Measurements from ENCODE around the gene BTN1A1.

The BTN1A1 gene

DNA sequence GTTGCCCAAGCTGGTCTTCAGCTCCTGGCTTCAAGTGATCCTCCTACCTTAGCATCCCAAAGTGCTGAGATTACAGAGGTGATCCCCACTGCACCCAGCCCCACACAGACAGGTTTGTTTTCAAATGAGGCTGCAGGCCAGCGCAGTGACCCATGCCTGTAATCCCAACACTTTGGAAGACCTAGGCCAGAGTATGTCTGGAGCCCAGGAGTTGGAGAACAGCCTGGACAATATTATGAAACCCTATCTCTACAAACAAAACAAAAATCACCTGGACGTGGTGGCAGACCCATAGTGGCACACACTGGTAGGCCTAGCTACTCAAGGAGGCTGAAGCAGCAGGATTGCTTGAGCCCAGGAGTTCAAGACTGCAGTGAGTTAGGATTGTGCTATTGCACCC is 30.1 kb downstream of the BTN1A1 start:
- POLR2A ChIA-PET (ENCODE audit: low non-redundant PET) = no interaction called here
- CTCF ChIA-PET = no interaction called here
- TF ChIP-seq, protein P1, sequence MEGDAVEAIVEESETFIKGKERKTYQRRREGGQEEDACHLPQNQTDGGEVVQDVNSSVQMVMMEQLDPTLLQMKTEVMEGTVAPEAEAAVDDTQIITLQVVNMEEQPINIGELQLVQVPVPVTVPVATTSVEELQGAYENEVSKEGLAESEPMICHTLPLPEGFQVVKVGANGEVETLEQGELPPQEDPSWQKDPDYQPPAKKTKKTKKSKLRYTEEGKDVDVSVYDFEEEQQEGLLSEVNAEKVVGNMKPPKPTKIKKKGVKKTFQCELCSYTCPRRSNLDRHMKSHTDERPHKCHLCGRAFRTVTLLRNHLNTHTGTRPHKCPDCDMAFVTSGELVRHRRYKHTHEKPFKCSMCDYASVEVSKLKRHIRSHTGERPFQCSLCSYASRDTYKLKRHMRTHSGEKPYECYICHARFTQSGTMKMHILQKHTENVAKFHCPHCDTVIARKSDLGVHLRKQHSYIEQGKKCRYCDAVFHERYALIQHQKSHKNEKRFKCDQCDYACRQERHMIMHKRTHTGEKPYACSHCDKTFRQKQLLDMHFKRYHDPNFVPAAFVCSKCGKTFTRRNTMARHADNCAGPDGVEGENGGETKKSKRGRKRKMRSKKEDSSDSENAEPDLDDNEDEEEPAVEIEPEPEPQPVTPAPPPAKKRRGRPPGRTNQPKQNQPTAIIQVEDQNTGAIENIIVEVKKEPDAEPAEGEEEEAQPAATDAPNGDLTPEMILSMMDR (conservative IDR thresholded peaks at IDR 0.05; ENCODE audit: low read depth) = no peak

DNA sequence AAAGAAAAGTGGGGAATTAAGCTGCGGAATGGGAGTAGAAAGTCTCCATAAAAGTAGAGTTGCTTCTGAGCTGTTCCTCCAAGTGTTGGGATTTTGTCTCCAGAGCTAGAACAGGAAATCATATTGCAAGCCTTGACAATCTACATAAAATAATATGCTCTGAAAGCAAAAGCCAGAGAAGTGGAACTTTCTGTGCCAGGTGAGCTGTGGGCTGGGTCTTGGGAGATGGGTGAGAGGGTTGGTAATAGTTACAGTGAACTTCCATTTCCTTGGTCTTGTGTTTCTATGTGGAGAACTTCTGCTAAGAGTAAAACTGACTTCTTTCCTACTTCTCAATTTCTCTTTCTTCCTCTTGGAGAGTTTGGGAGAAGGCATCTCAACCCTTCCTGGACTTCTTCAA is 31.8 kb downstream of the BTN1A1 start:
- no peak overlapping the region for H3K27ac ChIP-seq
- POLR2A ChIA-PET (ENCODE audit: low non-redundant PET) = no interaction called here
- CTCF ChIA-PET = interaction anchor here (0.7 kb wide), 1 partner anchor 219 kb away, joined by 8 read pairs; no protein-coding TSS in a partner anchor
- TF ChIP-seq, protein P1 (conservative IDR thresholded peaks at IDR 0.05; ENCODE audit: low read depth) = no peak
- DNase-seq (ENCODE audit: low spot score) = no peak

More for the DNA sequence above, 30.1 kb downstream of the BTN1A1 start:
- DNase-seq (ENCODE audit: low spot score) = no peak
- no peak overlapping the region for H3K27ac ChIP-seq

DNA sequence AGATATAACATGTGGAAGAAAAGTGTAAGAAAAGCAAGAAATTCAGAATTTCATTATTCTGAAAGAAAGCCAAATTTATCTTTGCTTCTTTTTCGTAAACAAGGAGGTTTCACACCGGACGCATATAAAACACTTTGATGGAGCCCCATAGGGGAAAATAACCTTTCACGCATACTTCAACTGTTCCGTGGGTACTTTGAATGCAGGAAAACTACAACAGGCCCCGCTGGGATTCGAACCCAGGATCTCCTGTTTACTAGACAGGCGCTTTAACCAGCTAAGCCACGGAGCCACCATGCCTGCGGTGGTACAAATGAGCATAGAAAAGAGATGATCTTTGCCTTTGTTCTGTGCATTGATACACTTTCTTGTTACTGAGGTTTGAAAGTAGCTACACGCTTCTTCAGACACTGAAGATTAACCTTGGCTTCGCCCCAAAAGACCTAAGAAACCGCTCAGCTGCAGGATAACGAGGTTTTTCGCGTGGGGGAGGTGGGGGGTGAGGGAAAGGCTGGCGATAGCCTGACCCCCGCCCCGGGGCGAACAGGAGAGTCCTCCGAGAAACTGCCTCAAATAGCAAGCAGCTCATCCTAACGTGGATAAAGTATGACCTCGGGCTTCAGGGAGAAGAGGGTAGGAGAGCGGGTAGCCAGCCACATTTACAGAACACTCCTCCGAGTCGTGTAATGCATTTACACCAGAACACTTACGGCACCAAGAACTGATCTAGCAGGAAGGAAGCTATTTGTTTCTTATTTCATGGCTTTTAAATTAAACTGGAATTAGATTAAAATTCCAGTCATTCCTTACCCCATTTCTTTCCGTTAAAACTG is 32.8 kb downstream of the BTN1A1 start:
- DNase-seq (ENCODE audit: low spot score) = peak; percentile 58
- CTCF ChIA-PET = interaction anchor here (0.6 to 1.1 kb wide), 6 partner anchors 36 to 1264 kb away, joined by 3 to 5 read pairs (median 4); no protein-coding TSS in a partner anchor
- peak overlapping the region; percentile 89 for H3K27ac ChIP-seq
- POLR2A ChIA-PET (ENCODE audit: low non-redundant PET) = interaction anchor here (0.6 kb wide), 1 partner anchor 1360 kb away, joined by 4 read pairs; a partner anchor contains a TSS
- TF ChIP-seq, protein P1 (conservative IDR thresholded peaks at IDR 0.05; ENCODE audit: low read depth) = no peak

DNA sequence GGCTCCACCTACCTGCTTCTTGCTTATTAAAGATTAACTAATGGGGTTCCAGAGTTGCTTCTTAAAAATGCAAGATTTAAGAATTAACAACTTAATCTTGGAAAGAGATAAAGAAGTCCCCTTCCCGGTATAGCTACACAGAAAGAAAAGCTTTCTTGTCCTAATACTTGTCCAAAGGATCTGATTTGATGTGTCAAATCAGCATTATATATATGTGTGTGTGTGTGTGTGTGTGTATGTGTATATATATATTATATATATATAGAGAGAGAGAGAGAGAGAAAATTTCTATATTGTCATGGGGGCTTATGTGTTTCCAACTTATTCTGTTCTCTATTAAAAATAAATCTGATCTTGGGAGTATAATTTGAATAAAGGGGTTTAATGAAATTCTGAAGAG is 33.4 kb downstream of the BTN1A1 start:
- DNase-seq (ENCODE audit: low spot score) = no peak
- TF ChIP-seq, protein P1 (conservative IDR thresholded peaks at IDR 0.05; ENCODE audit: low read depth) = no peak
- peak overlapping the region; percentile 89 for H3K27ac ChIP-seq
- ChIA-PET CTCF (interaction anchor here (0.6 to 1.1 kb wide), 4 partner anchors 36 to 1264 kb away, joined by 3 to 5 read pairs (median 4); no protein-coding TSS in a partner anchor), POLR2A (ENCODE audit: low non-redundant PET) (no interaction called here)

DNA sequence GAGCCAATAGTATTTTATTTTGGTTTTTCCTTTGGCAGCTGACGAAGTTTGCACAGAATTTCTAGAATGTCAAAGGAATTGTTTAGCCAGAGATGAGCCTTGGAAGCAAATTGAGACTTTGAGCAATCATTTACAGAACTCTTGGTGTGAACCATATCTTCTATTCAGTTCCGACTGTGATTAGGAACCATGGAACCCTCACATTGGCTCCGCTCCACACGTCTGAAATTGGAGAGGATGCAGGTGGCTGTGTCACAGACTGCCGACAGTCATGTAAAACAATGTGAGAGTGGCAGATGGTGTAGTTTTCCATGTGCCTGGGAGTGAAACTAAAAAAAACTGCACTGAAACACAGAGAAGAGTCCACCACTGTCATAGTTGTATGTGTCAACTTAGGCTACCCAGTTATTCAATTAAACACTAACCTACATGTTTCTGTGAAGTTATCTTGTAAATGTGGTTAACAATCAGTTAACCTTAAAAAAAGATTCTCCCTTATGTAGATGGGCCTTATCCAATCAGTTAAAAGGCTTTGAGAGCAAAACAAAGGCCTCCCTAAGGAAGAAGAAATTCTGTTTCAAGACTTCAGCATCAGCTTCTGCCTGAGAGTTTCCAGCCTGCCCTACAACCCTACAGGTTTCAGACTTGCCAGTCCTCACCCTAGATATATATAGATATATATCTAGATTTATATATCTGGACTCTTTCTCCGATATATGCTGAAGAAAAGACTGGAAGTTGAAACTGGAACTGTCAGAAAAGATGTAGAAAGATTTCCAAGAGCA is 34.8 kb downstream of the BTN1A1 start:
- CTCF ChIA-PET = no interaction called here
- TF ChIP-seq, protein P1 (conservative IDR thresholded peaks at IDR 0.05; ENCODE audit: low read depth) = no peak
- no peak for DNase-seq (ENCODE audit: low spot score)
- H3K27ac ChIP-seq = no peak overlapping the region
- POLR2A ChIA-PET (ENCODE audit: low non-redundant PET) = no interaction called here

DNA sequence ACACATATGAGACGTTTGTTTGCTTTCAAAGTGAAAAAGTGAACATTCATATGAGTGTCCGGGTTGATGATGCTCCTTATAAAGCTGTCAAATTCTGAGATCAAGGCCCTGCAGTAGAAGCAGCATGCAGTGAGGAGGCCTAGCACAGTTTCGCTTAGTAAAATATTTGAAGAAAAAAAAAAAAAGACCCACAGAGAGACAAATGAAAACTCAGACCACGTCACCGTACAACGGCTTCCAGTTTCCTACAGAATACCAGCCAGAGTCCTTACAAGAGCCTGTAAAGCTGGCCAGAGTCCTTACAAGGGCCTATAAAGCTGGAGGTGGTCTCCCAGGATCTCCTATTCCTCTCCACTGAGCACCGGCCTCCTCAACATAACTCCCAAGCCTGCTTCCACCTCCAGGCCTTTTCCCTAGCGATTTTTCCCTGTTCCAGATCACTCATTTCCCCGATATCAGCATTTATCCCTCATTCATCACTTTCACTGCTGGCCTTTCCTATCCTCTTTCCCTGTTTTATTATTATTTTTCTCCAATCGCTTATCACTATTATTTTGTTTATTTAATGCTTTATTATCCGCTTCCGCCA is 36.6 kb downstream of the BTN1A1 start:
- ChIA-PET POLR2A (ENCODE audit: low non-redundant PET) (interaction anchor here (0.7 kb wide), 1 partner anchor 197 kb away, joined by 5 read pairs; no protein-coding TSS in a partner anchor), CTCF (interaction anchor here (0.6 kb wide), 1 partner anchor 16 kb away, joined by 7 read pairs; no protein-coding TSS in a partner anchor)
- TF ChIP-seq, protein P1 (conservative IDR thresholded peaks at IDR 0.05; ENCODE audit: low read depth) = no peak
- DNase-seq (ENCODE audit: low spot score) = no peak
- H3K27ac ChIP-seq = peak overlapping the region; percentile 96
